Right kidney (tissue), 9 donors: Measurements from ENCODE around the gene MRPL21.
A peak's percentile ranks its signal among the peaks of the same experiment; 100 is the strongest.

Source experiments
- DNase-seq: peaks from one replicate; pipeline ENCODE4 v3.0.0-alpha.2; 2016
- long read RNA-seq, 8 donors: transcript quantifications; one replicate each; lab custom pipeline, GENCODE V29; 2026

MRPL21 gene
- long read RNA-seq, donor 1, transcript MRPL21-201 (7 exons, 683 nt) = major isoform, 105 of 129 reads
- long read RNA-seq, donor 1, transcript MRPL21-202 (7 exons, 662 nt) = minor isoform, 21 of 129 reads
- long read RNA-seq, donor 1, partial matches to known transcripts = 0 of 129 reads
- long read RNA-seq, donor 1, other reads (novel, unspliced or antisense) = 0 of 129 reads
- long read RNA-seq, donor 2, transcript MRPL21-201 (7 exons, 683 nt) = major isoform, 73 of 88 reads
- long read RNA-seq, donor 2, transcript MRPL21-202 (7 exons, 662 nt) = minor isoform, 10 of 88 reads
- long read RNA-seq, donor 2, partial matches to known transcripts = 5 of 88 reads
- long read RNA-seq, donor 2, other reads (novel, unspliced or antisense) = 0 of 88 reads
- long read RNA-seq, donor 3, transcript MRPL21-202 (7 exons, 662 nt) = minor isoform, 7 of 33 reads
- long read RNA-seq, donor 3, transcript MRPL21-201 (7 exons, 683 nt) = major isoform, 25 of 33 reads
- long read RNA-seq, donor 3, partial matches to known transcripts = 0 of 33 reads
- long read RNA-seq, donor 3, other reads (novel, unspliced or antisense) = 0 of 33 reads
- long read RNA-seq, donor 4, transcript MRPL21-201 (7 exons, 683 nt) = major isoform, 35 of 56 reads
- long read RNA-seq, donor 4, transcript MRPL21-202 (7 exons, 662 nt) = minor isoform, 9 of 56 reads
- long read RNA-seq, donor 4, partial matches to known transcripts = 9 of 56 reads
- long read RNA-seq, donor 4, other reads (novel, unspliced or antisense) = 0 of 56 reads
- long read RNA-seq, donor 5, transcript MRPL21-202 (7 exons, 662 nt) = minor isoform, 15 of 102 reads
- long read RNA-seq, donor 5, transcript MRPL21-201 (7 exons, 683 nt) = major isoform, 70 of 102 reads
- long read RNA-seq, donor 5, partial matches to known transcripts = 15 of 102 reads
- long read RNA-seq, donor 5, other reads (novel, unspliced or antisense) = 0 of 102 reads
- long read RNA-seq, donor 6, transcript MRPL21-202 (7 exons, 662 nt) = minor isoform, 9 of 55 reads
- long read RNA-seq, donor 6, transcript MRPL21-201 (7 exons, 683 nt) = major isoform, 43 of 55 reads
- long read RNA-seq, donor 6, partial matches to known transcripts = 0 of 55 reads
- long read RNA-seq, donor 6, other reads (novel, unspliced or antisense) = 0 of 55 reads
- long read RNA-seq, donor 7, transcript MRPL21-201 (7 exons, 683 nt) = major isoform, 86 of 111 reads
- long read RNA-seq, donor 7, transcript MRPL21-202 (7 exons, 662 nt) = minor isoform, 11 of 111 reads
- long read RNA-seq, donor 7, partial matches to known transcripts = 12 of 111 reads
- long read RNA-seq, donor 7, other reads (novel, unspliced or antisense) = 0 of 111 reads
- long read RNA-seq, donor 8, transcript MRPL21-202 (7 exons, 662 nt) = minor isoform, 6 of 54 reads
- long read RNA-seq, donor 8, transcript MRPL21-201 (7 exons, 683 nt) = major isoform, 48 of 54 reads
- long read RNA-seq, donor 8, partial matches to known transcripts = 0 of 54 reads
- long read RNA-seq, donor 8, other reads (novel, unspliced or antisense) = 0 of 54 reads

- peak; percentile 91 for DNase-seq
Observed at GRCh38 chr11:68903288-68904247, at the start of gene MRPL21, which contains the start of gene IGHMBP2. MRPL21 (minus strand) TSS chr11:68903832; CDS start chr11:68903810, 22 bp downstream. IGHMBP2 (plus strand) TSS chr11:68903891; CDS start chr11:68903953, 62 bp downstream.

- DNase-seq = no peak
Observed at GRCh38 chr11:68950762-68951161, 47.1 kb upstream of the MRPL21 start.

DNA sequence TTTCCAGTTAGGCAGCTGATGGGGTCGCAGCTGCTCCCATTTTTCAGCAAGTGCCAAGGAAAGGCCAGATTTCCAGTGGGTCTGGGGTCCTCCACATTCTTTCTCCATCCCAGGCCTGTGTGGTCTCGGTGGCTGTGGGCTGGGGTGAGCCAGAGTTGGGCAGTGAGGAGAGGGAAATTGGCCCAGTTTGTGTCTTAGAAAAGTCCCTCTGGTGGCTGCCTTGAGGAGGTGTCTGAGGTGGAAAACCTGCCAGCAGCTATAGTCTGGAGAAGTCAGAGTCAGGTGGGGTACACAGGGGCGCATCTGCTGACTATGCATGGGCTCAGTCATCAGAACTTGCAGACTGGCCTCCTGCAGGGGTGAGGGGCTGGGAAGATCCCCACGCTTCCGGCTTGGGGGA lies 46.6 kb upstream of the MRPL21 start:
- no peak for DNase-seq

DNA sequence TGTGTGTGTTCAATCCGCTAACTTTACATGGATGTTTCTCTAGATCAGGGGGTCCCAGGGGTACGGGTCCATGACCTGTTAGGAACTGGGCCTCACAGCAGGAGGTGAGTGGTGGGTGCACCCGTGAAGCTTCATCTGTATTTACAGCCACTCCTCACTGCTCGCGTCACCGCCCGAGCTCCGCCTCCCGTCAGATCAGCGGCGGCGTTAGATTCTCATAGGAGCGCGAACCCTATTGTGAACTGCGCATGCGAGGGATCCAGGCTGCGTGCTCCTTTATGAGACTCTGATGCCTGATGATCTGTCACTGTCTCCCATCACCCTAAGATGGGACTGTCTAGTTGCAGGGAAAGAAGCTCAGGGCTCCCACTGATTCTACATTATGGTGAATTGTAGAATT lies 45.3 kb upstream of the MRPL21 start:
- DNase-seq = no peak

DNA sequence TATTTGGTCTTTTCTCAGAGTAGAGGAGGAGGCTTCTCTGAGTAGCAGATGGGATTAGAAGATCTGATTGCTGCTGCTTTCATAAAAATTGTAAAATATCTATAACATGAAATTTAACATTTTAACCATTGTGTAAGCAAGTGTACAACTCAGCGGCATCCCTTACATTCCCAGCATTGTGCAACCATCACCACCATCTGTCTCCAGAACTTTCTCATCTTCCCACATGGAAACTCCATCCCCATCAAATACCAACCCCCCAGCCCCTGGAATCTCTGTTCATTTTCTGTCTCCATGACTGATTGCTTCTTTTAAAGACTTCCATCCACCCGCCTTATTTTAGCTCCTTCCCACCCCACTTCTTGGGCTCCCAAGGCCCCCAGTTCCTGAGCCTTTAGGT lies 44.9 kb upstream of the MRPL21 start:
- no peak for DNase-seq

DNA sequence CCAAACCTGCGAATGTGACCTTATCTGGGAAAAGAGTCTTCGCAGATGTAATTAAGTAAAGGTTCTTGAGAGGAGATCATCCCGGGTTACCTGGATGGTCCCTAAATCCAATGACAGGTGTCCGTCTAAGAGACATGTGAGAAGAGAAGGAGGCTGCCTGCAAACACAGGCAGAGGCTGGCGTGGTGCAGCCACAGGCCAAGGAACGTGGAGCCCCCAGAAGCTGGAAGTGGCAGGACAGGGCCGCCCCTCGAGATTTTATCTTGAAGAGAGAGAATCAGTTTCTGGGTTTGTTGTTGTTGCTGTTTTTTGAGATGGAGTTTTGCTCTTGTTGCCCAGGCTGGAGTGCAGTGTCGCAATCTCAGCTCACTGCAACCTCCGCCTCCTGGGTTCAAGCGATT lies 43.5 kb upstream of the MRPL21 start:
- no peak for DNase-seq

- DNase-seq = no peak
Observed at GRCh38 chr11:68946416-68947090, 42.9 kb upstream of the MRPL21 start.

- DNase-seq = no peak
Observed at GRCh38 chr11:68942751-68943271, 39.2 kb upstream of the MRPL21 start.

DNA sequence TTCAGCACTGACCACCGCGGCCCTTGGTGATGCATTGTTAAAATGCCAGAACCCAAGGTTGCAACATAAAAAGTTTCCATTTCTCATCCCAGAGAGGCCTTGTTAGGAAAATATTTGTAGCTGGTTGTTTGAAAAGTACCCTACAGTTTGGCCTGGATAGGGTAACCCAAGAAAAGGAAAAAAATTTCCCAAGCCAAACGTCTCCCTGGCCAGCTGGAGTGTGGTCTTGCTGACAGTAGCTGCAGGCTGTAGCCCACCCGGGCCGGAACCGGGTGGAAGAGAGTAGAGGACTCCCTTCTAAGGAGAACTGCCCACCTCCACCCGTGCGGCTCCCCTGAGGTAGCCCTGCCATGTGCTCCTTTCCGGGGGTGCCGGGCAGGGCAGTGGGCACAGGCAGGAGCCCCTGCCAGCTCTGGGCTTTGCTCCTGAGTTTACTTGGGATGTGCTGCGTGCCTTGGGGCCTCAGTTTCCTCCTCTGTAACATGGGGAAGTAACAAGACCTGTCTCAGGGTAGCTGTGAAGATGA lies 38.5 kb upstream of the MRPL21 start:
- no peak for DNase-seq

GRCh38 chr11:68941324-68942094 lies 37.9 kb upstream of the MRPL21 start:
- DNase-seq = no peak

GRCh38 chr11:68940651-68941323 lies 37.2 kb upstream of the MRPL21 start:
- DNase-seq = no peak

DNA sequence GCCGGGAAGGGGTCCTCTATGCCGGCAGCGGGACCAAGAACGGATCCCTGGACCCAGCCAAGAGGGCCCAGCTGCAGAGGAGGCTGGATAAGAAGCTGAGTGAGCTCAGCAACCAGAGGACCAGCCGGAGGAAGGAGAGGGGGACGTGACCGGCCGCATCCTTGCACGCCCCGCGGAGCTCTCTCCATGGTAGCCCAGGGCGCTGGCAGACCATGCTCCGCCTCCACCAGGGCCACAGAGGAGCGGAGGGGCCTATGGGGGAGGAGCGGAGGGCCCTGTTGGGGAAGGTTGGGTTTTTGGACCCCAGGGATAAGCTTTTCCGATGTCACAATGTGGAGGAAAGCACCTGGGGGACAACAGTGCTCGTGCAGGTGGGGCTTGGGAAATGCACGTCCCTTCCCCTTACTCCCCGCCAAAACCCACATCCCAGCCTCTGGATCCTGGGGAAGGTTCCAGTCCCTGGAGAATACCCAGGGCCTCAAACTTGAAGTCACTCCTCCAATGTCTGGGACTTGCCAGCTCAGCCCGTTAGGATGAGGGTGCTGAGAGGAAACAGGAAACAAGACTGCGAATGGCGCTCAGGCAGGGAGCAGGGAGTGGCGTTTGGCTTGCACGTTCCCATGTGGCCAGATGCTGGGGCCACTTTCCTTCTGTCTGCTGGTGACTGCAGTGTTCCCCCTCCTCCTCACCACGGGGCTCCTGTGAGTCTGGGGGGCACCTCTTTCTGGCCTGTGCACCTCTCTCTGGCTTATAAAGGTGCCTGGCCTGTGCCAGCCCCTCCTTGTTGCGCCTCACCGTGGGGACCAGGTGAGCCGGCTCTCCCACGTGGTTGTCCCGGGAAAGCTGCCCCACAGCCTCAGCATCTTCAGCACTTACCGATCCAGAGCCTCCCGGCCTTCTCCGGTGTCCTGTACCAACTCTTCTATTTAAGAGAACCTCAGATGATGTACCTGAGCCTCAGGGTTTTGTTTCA lies 36.2 kb upstream of the MRPL21 start:
- no peak for DNase-seq

GRCh38 chr11:68938816-68939582 lies 35.4 kb upstream of the MRPL21 start:
- DNase-seq = no peak

- DNase-seq = no peak
Observed at GRCh38 chr11:68938088-68938487, 34.5 kb upstream of the MRPL21 start.

DNA sequence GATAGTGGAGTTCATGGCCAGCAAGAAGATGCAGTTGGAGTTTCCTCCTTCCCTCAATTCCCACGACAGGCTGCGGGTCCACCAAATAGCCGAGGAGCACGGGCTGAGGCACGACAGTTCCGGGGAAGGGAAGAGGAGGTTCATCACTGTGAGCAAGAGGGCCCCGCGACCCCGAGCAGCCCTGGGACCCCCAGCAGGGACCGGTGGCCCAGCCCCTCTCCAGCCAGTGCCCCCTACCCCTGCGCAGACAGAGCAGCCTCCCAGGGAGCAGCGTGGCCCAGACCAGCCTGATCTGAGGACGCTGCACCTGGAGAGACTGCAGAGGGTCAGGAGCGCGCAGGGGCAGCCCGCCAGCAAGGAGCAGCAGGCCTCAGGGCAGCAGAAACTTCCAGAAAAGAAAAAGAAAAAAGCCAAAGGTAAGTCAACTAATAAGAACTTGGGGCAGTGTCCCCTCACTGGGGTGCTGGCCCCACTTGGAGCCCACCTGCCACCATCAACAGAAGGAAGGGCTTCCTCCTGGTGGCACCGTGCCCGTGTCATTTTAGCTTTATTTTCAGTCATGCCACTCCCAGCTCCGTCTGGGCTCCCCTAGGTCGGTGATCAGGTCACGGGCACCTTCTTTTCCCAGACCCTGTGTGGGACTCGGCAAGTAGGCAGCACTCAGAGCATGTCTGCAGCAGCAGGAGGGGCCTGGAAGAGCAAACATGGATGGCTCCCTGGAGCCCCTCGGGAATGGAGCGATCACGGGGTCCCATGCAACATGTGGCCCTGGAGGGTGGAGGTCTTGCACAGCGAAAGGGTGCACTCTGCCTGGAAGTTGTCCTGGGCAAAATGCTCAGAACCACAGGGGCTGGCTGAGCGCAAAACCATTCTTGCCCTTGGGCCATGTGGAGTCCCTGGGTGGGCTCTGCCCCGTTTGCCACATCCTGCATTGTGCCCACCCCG lies 33.3 kb upstream of the MRPL21 start:
- no peak for DNase-seq
